HG03520 (cell line): ENCODE results near the gene NDUFS6.
"Not testable (repeated sequence)": the region's sequence is repeated elsewhere in the genome, so short reads cannot be mapped to it uniquely, and the experiment has no call there.

Source experiments
- ATAC-seq: cut with Tn5 transposase; IDR thresholded peaks from one replicate; pipeline ENCODE4 v1.9.1; 2021; ENCODE audit warnings: mild to moderate bottlenecking, moderate library complexity; ENCODE audit not compliant: unreplicated experiment

Gene NDUFS6

DNA sequence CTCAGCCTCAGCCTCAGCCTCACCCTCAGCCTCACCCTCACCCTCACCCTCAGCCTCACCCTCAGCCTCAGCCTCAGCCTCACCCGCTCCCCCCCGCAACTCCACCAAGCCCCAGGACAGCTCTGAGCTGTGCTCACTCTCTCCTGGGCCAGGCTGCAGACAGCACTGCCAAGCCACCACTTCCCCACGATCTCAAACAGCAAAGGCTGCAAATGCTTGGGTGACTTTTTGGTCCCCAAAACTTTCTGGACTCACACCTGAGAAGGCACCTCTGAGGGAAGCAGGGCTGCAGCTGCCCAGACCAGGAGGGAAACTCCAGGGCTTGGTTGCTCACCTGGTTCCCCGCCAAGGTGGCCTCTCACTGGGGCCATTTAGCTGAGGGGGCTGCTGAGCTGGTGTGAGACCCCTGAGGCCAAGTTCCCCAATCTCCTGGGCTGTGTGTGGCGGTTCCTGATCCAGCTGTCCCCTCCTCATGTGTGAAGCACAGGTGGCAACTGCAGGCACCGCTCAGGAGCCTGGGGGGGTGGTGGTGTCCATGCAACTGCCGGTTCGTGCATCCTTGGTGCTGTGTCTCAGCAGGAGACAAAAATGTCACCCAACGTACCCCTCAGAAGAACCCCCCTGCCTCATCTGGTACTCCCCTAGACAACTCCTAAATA is 19.4 kb upstream of the NDUFS6 start:
- ATAC-seq = no peak

DNA sequence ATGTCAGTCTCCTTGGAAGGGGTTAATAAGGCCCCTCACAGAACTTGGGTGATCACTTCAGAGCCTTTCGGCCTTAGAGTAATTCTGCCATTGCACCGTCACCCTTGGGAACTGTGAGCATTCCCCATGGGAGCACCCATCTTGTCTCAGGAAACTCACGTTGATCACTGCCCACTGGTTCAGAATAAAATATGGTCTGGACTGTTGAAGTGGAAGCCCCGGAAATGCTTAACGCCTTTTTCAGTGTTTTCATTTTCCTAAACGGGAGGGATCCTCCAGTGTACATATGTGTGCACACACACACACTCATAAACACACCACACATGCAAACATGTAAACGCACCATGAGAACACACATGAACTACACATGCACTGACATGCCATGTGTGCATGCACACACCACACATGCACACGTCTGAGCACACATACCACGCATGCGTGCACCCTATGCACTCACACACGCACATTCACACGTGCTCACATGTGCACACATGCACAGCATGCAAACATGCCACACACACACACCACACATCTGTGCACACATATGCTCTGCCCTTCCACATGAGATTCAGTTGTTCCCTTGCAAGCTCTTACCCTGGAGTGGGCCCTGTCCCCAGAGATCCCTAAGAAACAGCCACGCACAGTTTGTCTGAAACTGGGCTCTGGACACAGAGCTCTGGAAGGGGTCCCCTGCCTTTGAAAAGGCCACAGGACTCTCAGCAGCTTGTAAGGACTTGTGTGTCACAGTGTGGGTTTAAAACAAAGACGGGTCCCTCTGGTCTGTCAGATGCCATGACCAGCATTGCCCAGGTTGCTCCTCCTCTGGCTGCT is 18.6 kb upstream of the NDUFS6 start:
- ATAC-seq = peak; percentile 11

DNA sequence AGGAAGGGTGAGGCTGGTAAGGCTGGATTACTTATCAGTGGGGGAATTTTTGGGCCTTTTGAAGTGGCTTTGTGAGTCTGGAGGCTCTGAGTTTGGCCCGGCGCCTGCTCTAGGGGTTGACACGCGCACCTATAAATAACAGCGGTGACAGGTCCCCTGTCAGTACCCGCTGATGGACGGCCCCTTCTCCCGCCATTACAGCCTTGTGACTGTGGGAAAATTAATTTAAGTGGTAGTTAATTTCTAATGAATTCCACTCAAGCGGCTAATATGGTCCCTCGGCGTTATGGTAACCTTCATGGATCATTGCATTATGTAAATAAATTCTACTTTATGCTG is 18.0 kb upstream of the NDUFS6 start:
- peak; percentile 82 for ATAC-seq

DNA sequence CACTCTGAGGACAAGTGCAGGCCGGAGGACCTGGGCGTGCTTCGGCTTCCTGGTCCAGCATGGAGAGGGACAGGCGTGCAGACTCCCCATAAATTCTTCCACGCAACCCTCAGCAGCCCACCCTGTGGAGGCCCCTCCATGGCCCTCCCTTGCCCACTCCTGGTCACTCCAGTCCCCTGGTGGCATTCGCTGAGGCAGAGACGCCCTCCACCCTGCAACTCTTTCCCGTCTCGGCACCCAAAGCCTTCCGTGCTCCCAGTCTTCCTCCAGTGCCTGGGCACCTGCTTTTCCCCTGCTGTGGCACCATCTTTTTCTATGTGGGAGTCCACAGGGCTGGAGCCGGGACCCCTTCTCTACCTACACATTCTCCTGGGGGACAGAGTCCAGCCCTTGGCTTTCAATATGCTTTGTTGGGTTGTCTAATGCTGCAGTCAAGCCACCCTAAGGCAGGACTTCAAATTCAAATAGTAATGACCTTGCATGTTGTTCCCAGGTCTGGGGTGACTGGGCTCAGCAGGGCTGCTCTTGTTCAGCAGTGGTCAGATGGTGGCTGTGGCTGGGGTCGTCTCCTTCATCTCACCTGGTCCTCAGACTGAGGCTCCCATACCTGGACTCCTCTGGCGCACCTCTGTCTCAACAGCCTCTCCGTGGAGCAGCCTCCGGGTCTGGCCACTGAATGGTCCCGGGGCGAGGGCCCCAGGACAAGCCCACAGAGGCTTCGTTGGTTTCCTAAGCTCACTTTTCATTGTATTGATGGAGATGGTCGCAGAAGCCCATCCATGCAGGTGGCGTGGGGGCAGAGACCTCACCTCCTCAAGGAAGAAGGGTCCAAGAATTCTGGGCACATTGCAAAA is 16.8 kb upstream of the NDUFS6 start:
- no peak for ATAC-seq

DNA sequence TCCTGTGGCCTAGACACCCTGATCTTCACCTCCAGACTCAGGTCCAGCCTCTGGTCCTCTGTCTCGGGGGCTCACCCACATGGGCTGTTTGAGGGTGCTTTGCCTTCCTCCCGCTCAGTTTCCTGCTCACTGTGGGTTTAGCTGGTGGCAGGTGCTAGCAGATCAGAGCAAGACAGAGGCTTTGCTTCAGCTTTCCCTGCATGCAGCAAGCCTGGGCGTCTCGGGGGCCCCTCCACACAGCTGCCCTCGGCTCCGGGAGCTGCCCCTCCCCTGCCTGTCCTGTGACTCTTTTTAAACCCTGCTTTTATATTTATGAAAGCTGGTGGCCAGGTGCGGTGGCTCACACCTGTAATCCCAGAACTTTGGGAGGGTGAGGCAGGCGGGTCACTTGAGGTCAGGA is 16.1 kb upstream of the NDUFS6 start:
- no peak for ATAC-seq

DNA sequence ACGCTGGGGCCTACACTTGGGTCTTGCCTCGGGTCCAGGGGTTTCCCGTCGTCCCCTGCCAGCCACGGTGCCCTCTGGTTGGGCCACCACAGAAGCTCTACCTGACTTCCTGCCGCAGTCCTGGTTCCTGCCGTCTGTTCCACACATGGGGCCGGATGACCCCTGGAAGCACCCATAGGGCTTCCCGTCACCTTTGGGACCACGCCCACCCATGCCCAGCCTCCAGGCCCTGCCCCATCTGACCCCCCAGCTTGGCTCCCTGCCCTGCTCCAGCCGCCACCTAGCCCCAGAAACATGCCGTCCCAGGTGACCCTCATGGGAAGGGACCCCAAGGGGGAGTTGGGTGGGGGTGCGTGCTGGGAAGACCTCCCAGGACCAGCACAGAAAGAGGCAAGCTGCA is 15.2 kb upstream of the NDUFS6 start:
- no peak for ATAC-seq

DNA sequence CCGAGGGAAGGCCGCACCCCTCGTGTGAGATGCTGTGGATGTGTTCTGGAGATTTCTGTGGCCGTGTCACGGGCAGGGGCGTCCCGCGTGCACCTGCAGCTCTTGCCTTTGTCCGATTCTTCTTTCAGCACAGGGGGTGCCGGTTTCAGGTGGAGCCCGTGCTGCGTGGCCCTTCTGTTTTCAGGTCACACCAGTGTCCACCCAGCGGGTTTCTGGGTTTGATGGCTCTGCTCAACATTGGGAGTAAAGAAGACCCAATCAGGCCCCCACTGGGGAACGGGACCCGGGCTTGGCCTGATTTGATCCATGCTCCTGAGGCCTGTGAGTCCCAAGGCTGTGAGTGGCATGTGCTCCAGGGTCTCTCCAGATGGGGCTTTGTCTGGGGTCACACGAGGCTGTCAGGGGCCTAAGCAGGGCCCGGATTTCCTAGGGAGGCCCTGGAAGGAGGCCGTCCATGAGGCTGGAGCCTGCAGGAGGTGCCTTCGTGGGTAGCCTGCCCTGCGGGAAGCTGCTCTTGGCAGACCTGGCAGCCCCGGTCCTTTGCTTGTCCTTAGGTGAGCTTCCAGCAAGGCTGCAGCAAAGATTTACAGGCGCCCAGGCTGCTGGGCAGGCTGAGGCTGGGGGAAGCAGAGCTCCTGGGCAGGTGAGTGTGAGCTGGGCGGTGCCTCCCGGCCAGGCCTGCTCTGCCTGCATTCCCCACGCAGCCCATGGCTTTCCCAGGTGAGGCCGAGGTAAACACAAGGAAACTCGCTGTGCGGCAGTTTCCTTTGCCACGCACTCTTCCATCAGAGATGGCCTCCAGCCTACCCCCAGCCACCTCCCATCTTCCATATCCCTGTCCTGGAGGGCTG is 14.4 kb upstream of the NDUFS6 start:
- no peak for ATAC-seq

DNA sequence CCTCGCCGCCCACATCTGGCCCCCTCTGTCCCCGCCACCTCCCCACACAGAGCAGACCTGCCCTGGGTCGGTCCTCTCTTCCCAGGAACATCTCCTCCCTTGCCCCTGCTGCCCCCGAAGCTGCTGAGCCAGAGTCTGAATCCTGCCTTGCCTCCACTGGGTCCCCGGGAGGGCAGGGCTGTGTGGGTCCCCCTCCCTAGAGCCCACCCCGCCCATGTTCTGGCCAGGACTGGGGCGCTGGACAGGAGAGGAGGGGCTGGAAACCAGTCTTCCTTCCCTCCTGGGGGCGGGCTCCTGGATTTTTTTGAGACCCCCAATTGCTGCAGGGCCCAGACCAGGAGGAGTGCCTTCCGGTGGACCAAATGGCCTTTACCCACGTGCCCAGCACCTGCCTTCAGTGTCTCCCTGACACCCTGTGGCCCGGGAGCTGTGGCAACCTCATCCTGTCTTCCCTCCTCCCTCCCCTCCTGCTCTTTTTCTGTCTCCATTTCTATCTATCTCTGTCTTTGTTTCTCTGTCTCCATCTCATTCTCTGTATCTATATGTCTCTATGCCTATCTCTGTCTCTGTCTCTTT is 13.6 kb upstream of the NDUFS6 start:
- ATAC-seq = no peak

DNA sequence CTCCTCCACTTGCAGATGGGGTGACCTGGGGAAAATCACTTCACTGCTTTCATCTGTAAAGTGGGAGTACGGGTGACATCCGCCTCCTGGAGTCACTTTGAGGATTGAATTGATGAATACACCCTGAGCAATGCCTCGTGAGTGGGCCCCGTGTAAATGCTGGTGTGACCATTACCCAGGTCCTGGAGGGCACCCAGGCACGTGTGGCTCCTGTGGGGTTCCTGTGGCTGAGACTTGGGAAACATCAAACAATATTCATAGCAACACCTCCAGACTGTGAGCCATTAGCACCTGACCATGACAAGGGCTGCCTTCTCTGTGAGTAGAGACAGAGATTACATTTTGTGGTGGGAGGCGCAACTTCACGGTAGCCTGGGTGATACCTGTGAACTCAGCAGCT is 13.0 kb upstream of the NDUFS6 start:
- no peak for ATAC-seq

DNA sequence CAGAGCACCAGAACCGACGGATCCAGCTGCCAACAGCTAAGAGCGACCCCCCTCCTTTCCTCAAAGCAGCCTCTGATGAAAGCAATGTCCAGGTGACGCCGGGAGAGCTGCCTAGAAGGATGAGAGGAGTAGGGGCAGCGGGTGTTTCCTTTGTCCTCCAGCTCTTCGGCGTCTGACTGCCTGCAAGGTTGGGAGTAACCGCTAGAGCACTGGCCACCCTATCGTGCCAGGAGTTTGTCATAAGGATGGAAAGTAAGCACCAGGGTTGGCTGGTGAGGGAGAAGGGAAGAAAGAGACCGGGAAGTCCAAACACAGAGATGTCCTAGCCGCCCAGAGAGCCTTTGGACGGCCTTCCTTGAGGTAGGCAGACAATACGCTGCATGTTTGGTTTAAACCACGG is 12.4 kb upstream of the NDUFS6 start:
- ATAC-seq = no peak

DNA sequence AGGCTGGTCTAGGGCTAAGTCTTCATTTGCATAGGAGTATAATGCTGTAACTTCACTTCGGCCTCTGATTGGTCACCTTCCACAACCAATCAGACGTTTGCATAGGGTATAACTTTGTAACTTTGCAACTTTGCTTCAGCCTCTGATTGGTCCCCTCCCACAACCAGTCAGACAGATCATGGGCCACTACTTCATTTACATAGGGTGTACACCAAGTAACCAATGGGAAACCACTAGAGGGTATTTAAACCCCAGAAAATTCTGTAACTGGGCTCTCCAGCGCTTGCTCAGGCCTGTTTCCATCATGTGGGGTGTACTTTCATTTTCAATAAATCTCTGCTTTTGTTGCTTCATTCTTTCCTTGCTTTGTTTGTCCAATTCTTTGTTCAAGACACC is 11.8 kb upstream of the NDUFS6 start:
- not testable (repeated sequence) for ATAC-seq

DNA sequence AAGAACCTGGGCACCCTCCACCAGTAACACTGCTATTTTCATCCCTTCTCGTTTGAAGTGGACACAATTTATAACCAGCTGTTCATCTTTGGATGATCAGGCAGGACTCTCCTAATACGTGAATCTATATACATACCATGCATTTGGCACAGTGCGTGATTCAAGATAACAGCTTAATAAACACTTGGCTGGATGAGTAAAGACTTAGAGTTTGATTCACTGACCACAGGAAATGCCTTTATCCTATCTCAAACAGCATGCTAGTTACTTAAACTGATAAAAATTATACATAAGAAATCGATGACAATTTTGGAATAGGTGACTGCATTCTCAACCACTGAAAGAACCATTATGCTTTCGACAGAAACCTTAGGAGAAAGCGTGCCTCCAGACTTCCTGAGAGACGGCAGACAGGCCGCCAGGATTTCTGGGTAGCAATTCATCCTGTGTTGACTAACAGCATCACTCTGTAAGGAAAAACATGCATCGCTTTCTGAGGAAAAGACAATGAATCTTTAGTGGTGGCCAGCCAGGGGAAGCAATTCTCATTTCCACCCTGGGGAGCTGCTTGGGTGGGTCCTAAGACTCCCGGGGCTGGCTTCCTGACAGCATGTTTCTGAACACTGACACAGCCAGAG is 11.3 kb upstream of the NDUFS6 start:
- ATAC-seq = no peak

DNA sequence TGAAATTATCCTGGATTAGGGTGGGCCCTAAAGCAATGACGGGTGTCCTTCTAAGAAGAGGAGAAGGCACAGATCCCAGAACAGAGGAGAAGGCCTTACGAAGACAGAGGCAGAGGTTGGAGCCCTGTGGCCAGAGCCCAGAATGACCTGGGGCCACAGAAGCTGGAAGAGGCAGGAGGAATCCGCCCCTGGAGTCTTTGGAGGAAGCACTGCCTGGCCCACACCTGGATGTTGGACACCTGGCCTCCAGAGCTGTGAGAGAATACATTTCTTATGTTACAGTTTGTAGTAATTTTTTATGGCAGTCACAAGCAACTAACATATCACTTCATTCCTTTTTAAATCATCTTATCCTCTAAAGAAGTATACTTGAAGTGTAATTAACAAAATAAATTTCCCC is 10.0 kb upstream of the NDUFS6 start:
- ATAC-seq = no peak

DNA sequence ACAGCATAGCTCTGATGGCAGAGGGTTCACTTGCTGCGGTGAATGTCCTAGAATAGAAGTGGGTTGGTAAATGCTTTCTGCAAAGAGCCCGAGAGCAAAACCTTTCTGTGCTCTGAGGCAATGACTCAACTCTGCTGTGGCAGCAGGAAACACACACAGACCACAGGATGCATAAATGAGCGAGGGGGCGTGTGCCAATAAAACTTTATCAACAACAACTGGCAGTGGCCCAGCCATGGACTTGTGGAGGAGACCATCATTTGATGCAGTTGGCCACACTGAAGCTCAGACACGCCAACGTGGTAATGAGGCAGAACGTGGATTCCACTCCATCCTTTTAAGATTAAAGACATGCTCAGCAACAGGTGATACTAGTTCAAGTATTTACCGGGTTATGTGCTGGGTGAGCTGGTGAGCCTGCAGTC is 8.4 kb upstream of the NDUFS6 start:
- ATAC-seq = peak; percentile 98

DNA sequence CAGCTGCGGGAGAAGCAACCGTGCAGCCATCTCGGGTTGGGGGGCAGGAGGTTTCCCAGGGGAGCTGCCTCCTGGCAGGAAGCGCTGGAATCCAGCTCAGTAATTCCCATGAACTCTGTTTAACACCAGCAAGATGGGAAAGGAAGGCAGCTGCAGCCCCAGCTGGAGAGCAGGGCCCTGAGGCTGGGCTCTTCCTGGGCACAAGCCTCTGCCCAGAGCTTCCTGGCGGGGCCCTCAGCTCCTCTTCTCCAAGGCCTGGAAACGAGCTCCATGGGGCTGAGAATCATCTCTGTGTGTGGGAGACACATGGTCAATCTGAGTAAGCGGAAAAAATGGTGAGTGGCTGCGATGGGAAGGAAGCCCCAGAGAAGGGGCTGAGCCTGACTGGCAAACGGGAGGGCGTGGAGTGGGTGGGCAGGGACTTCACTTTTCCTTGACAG is 7.9 kb upstream of the NDUFS6 start:
- ATAC-seq = no peak

DNA sequence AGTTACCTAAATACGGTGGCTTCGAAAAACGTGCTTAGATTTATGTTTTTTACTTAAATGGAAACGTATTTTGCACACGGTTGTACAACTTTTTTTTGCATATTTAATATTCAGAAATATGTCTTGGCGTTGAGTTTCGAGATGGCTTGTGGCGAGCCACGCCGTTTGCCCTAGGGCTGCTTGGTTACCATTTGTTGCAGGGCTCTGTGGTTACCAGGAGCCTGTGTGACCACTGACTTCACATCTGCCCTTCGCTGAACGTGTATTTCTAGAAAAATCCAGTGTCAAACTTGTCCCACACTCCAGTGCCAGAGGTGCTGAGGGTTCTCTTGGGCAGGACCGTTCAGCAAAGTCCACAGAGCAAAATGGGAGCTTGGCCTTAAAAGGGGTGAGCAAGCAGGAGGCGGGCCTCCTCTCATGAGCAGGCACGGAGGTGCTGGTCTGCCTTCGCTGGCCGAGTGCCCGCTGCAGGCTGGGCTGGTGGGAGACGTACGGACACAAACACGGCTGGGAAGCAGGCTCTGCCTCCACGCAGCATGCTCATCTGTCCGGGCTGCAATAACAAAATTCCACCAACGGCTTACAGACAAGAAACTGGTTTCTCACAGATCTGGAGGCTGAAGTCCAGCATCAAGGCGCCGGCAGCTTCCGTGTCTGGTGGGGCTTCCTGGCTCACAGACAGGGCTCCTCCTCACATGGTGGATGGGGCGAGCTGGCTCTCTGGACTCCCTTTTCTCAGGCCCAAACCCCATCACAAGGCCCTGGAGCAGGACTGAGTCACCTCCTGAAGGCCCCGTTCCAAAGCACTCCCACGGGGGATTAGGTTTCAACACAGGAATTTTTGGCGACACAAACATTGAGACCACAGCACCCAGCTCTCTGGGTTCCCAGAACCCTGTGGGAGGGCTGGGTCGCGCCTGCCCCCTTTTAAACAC is 7.0 kb upstream of the NDUFS6 start:
- ATAC-seq = no peak

DNA sequence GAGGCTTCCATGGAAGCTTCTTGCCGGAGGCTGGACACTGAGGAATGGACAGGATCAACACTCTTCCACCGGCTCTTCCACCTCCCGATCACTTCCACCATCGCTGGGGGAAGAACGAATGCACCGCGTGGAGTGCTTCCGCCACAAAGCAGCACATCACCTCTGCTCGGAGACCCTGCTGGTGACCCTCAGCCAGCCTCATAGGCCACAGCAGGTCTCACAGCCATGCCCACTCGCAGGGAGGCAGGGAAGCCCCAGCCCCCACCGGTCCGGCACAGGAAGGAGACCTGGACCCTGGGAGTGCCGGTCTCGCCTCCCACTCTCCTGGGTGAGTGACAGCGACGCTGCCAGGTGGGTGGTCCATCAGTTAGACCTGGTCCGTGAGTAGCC is 6.3 kb upstream of the NDUFS6 start:
- no peak for ATAC-seq

DNA sequence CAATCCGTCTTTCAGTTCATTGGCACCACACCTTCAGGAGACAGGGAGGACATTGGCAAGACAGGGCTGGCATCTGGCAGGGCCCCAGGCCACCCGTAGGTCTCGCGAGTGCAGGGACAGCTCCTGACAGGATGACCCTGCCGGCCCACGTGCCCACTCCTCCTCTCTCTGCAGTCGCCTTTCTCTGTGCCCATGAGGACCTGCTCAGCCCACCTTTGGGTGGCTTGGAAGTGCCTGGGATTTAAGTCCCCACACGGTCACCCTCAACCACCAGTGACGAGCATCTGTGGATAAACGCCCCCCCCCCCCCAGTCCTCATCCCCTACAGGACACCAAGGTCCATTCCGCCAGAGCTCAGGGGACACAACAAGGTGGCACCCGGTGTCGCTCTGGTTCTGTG is 5.7 kb upstream of the NDUFS6 start:
- ATAC-seq = no peak

DNA sequence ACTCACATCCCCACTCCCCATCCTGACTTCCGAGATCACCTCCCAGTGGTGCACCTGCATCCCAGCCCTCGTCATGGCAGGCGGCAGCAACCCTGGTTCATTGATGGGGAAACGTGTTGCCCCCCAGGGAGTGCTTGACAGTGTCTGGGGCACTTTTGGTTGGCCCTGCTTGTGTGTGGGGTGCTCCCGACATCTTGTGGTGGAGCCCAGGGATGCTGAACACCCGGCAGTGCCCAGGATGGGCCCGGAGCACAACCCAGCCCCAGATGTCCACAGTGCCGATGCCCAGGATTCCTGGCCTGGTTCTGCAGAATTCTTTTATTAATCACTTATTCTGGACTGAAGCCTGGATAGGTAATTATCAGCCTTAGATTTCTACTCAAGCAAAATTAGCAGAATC is 5.3 kb upstream of the NDUFS6 start:
- no peak for ATAC-seq
